ENCODE data around the gene MUC6.

GRCh38 chr11:1029051-1029450 is 7.5 kb downstream of the MUC6 start:
- TF ChIP-seq POU6F1 (CRISPR knock-in tag; IDR thresholded peaks at IDR 0.05; ENCODE audit: borderline replicate concordance, low read depth): no peak
- TF ChIP-seq GLIS3 (CRISPR knock-in tag; IDR thresholded peaks at IDR 0.05): no peak
- no peak for TF ChIP-seq ZNF565 (CRISPR knock-in tag; conservative IDR thresholded peaks at IDR 0.05; ENCODE audit: low read depth)
- no peak for TF ChIP-seq ZNF70 (CRISPR knock-in tag; IDR thresholded peaks at IDR 0.05)
- no peak for TF ChIP-seq CREB5 (CRISPR knock-in tag; IDR thresholded peaks at IDR 0.05; ENCODE audit: low read depth)
- TF ChIP-seq TCF4 (CRISPR knock-in tag; IDR thresholded peaks at IDR 0.05; ENCODE audit: borderline replicate concordance): no peak
- TF ChIP-seq ZFP3 (CRISPR knock-in tag; IDR thresholded peaks at IDR 0.05): no peak
- no peak for TF ChIP-seq RARB (CRISPR knock-in tag; IDR thresholded peaks at IDR 0.05)
- no peak for TF ChIP-seq ZC3H10 (CRISPR knock-in tag; IDR thresholded peaks at IDR 0.05)
- TF ChIP-seq ISL1 (CRISPR knock-in tag; IDR thresholded peaks at IDR 0.05): no peak
- no peak for TF ChIP-seq ESRRG (CRISPR knock-in tag; IDR thresholded peaks at IDR 0.05)
- no peak for TF ChIP-seq TOX (CRISPR knock-in tag; IDR thresholded peaks at IDR 0.05; ENCODE audit: borderline replicate concordance)
- TF ChIP-seq TSHZ2 (CRISPR knock-in tag; IDR thresholded peaks at IDR 0.05): no peak

Measured in SK-N-SH treated with all-trans-retinoic acid at 6 μM for 48 hours (cell line).